GM19043 (cell line): Measurements from ENCODE around the gene DBI.
"Not testable (repeated sequence)": the region's sequence is repeated elsewhere in the genome, so short reads cannot be mapped to it uniquely, and the experiment has no call there.

Source experiments
- ATAC-seq: cut with Tn5 transposase; IDR thresholded peaks from one replicate; pipeline ENCODE4 v1.9.1; 2021; ENCODE audit warnings: low read depth; ENCODE audit not compliant: unreplicated experiment

The DBI gene

DNA sequence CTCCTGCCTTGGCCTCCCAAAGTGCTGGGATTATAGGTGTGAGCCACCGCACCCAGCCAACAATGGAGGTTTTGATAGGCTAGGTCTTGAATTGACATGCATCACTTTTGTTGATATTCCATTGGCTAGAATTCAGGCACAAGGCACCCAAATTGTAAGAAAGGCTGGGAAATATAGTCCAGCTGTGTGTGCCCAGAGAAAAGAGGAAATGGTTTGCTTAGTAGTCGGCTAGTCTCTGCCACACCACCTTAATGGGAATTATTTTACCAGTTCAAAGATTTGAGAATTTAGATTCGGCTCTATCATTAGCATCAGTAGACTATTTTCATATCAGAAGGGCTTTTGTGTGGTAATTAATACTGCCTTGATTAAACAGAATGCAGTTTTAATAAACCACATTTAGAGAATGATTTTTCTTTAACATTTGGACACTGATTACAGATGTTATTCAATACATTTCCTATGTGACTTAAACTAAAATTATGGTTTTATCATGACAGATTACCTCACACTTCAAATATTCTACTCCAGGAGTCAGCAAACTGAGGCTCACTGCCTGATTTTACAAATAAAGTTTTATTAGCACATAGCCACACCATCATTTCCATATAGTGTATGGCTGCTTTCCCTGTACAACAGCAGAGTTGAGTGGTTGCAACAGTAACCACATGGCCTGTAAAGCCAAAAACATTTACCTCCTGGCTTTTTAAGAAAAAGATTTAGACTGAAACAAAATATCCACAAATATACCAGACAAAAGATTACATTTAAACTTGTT lies 27.4 kb downstream of the DBI start:
- ATAC-seq, result no peak

DNA sequence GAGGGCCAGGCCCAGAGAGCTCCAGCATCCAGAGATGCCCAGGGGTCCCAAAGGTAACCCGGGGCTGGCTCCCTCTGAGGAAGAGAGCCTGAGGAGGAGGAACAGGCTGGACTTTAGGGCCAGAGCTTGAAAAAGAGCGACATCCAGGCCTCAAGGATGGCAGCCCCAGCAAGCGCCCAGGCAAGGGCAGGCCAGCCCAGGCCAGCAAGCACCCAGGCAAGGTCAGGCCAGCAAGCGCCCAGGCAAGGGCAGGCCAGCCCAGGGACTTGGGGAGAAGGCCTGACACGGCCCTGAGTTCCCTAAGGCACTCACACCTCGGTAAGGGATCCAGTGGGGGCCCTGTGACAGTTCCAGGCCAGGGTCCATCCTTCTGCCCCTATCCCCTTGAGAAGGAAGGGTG lies 30.4 kb downstream of the DBI start:
- ATAC-seq, result no peak

DNA sequence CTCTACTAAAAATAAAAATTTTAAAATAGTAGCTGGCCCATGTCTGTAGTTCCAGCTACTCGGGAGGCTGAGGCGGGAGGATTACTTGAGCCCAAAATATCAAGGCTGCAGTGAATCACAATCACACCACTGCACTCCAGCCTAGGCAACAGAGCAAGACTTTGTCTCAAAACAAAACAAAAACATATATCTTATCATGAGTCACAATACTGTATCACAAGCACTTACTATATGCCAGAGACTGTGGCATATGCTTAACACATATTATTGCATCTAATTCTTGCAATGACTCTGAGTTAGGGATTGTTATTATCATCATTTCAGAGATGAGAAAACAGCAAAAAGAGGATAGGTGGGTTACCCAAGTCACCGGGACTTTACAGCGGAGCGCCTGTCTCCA lies 35.3 kb downstream of the DBI start:
- no peak for ATAC-seq

DNA sequence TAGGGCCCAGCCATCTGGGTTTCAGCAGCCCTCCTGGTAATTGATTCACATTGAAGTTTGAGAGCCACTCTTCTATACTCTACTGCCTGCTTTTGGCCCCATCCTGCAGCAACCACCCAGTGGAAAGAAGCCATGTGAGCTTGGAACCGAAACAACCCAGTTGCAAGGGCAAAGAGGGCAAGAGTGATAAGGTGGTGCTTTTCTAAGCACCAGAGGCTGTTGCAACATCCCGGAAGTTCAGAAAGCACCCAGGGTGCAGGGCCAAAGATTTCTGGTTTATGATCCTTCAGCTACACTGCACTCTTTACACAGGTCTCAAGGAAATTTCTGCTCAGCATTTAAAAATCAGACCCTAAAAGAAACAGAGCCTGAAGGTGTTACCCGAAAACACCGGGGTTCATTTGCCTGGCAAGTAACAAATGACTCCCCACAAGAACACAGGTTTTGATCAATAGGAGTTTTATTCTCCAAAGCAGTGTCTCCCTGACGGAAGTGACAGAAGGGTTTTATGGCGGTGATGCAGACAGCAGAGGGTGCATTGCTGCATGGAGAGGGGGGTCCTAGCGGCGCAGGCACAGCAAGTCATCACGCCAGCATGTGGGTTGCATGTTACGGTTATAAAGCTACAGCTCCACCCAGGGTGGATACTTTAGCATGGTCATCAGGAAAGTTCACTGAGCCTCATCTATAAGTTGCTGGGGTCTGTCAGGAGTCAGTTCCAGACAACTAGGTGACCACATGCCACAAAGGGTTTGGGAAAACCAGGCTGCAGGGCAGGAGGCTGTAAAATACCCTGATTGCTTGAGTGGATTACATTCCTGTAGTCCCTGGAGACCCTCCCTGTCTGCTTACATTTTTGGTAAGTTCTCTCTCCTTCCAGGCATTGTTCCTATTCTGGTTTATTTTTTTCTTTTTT lies 36.1 kb downstream of the DBI start:
- ATAC-seq, result no peak

DNA sequence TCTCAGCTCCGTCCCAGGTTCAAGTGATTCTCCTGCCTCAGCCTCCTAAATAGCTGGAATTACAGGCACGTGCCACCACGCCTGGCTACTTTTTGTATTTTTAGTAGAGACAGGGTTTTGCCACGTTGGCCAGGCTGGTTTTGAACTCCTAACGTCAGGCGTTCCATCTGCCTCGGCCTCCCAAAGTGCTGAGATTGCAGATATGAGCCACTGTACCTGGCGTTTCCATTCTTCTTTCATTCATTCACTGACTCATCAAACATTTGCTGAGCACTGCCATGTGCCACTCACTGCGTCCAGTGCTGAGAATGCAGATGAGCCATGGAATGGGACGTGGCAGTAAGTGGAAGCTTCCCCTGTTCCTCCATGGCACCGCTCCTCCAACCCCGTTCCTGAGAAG lies 36.8 kb downstream of the DBI start:
- ATAC-seq, result not testable (repeated sequence)

DNA sequence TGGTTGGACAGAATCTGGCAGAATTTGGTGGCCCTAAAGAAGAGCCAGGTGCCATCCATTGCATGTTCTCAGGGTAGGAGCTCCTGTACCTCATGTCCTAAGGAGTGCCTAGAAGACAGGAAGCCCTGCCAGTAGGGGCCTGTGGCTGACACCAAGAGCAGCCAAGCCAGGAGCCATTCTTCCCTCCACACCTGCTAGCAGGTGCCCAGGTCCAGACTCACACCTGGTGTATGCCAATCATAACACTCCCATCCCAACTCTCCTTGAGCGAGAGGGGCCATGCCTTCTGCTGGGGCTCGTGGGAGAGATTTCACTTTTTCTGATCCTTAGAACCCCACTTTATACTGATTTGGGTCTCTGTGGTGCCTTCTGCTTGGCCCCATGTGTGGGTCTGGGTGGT lies 38.4 kb downstream of the DBI start:
- ATAC-seq, result no peak

DNA sequence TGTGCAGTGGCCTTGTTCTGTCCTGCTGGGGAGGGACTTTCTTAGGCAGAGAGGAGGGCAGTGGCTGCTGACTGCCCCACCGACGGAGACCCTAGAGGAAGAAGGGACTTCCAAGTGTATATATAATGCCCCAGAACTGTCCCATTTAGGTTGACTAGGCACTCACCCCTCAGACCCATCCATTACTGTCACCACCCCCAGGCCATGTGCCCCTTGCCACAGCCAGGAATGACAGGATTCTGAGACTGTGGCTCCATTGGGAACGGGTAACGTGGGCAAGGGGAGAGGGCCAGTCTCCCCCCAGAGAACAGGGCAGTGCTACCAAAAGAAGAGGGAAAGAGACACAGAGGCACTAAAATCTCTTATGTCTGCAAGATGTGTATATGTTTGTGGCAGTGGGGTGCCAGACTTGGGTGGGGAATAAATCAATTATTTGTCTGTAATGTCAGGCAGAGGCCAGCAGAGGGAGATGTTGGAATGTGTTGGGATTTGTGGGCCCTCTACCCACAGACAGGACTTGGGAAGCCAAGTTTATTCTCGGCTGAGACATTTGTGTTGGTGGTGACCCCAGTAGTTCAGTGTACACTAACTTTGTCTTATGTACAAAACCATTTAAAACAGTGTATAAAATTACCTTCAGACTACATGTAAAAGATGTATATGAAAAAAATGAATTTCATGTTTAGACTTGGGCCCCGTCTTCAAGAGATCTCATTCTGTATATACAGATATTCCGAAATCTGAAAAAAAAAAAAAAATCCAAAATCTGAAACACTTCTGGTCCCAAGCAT lies 40.8 kb downstream of the DBI start:
- ATAC-seq, result peak; percentile 48

DNA sequence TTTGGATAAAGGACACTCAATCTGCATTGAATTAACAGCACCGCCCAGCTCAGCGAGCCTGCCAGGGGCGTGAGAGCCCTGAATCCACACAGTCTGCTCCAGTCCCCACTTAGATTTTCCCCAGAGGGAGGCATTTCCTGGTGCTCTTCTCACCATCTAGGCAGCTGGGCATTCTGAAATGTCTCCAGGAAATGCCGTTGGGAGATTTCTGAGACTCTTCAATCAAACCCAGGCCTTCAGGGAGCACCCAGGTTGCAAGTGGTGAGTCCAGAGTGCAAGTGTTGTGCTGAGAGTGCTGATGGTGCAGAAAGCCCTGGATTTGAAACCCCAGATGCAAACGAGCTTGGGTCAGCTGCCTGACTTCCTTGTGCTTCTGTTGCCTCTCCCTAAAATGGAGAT lies 41.4 kb downstream of the DBI start:
- no peak for ATAC-seq

DNA sequence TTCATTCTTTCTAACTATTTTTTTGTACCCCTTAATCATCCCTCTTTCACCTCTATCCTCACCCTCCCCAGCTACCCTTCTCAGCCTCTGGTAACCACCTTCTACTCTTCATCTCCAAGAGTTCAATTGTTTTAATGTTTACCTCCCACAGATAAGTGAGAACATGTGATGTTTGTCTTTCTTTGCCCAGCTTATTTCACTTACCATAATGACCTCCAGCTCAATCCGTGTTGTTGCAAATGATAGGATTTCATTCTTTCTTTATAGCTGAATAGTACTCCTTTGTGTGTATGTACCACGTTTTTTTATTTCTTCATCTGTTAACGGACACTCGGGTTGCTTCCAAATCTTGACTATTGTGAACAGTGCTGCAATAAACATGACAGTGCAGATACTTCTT lies 42.7 kb downstream of the DBI start:
- ATAC-seq, result no peak

DNA sequence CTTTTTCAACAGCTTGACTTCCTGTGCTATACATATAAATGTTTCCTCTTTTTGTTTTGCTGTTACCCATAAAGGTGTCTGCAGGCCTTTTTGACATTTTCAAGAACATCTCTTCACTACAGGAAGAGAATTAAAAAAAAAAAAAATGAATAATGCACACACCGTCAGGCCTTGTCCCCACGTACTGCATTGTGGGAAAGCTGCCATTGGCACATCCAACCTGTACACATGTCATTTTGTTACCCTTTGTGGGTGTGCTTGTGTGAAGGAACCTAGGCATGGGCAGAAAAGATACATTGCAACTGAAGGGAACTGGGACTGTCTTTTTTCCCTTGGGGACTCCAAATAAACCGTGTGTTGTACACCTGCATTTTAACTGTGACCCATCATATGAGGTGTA lies 48.1 kb downstream of the DBI start:
- no peak for ATAC-seq

DNA sequence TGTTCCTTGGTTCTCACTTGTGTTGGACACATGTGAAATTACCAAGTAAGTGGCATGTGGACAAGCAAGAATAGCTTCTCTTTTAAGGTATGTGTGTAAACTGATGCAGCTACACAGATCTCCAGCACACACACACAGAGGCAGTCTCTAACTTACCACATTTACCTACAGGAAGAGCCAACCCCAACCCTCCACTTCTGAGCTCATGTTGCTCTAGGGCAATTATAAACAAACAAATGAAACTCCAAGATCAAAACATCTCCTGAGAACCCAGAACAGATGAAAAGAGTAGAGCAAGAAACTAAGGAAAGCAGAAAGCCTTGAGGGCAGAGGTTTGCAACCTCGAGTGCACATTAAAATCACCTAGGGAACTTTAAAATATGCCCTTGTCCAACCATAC lies 48.9 kb downstream of the DBI start:
- ATAC-seq, result no peak

DNA sequence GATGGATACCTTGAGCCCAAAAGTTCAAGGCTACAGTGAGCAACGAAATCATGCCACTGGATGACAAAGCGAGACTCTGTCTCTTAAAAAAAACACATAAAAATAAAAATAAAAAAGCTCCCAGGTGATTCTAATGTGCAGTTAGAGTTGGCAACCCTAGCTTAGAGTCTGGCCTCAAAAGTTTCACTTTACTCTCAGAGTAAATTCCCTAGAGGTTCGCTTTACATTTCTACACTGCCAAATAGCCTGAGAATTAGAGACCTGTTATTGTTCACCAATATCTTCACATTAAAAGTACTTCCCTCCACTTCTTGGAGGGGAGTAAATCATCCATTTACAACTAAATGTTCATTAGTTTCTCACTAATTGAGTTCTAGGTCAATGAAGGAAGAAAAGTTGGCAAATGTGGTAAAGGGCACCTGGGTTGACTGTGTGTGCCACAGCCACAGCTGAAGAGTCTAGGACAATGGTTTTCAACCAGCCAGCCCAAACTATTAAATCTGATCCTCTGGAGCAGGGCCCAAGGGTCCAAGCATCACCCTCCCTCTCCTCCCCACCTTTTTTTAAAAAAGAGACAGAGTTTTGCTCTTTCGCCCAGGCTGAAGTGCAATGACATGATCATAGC lies 49.6 kb downstream of the DBI start:
- ATAC-seq, result no peak

DNA sequence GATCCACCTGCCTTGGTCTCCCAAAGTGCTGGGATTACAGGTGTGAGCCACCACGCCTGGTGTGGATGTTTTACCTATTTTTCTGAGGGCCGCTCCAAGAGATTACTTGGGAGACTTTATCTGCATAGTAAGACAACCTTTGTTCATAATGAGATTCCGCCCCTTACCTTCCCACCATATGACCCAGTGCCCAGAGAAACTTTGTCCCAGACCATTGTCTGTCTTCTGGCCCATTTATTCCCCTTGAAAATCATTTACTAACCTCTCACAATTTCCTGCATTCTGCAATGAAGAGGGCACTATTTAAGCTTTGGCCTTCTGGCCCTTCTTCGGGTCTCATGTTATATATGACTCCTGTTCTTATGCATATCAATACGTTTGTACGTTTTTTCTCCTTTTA lies 51.1 kb downstream of the DBI start:
- no peak for ATAC-seq

DNA sequence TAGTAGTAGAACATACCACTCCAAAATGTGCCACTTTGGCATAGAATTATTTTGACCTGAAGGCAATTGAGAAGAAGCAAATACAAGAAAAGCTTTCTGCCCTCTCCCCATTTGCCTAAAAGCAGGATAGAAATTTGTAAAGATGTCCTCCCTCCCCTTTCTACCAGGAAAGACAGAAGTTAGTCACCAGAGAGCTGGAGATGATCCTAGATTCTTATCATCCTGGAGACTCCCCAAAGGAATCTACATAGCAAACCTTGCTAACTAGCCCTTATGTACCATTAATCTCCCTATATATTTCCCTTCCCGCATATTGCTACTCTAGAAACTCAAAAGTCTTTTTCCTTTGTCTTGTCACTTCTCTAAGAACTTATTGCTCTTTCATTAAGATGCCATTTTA lies 52.3 kb downstream of the DBI start:
- no peak for ATAC-seq

DNA sequence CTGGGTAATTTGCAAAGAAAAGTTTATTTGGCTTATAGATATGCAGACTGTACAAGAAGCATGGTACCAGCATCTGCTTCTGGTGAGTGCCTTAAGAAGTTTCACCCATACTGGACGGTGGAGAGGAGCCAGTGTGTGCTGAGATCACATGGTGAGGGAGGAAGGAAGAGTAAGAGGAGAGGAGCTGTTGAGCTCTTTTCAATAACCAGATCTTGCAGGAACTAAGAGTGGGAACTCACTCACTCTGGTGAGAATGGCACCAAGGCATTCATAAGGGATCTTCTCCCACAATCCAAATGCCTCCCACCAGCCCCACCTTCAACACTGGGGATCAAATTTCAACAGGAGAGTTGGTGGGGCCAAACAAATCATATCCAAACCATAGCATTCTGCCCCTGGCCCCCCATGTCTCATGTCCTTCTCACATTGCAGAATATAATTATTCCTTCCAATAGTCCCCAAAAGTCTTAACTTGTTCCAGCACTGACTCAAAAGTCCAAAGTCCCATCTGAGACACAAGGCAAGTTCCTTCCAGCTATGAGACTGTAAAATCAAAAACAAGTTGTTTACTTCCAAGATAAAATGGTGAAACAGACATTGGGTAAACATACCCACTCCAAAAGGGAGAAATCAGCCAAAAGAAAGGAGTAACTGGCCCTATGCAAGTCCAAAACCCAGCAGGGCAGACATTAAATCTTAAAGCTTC lies 53.2 kb downstream of the DBI start:
- ATAC-seq, result no peak

DNA sequence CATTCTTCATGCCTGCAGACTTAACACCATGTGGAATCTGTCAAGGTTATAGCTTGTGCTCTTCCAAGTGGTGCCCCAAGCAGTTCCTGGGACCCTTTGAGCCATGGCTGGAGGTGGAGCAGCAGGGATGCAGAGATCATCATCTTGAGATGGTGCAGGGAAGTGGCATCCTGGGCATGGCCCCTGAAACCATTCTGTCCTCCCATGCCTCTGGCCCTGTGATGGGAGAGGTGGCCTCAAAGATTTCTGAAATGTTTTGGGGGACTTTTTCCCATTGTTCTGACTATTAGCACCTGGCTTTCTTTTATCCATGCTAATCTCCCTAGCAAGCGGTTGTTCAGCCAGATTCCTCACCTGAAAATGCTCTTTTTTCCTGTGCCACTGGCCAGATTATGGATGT lies 54.5 kb downstream of the DBI start:
- no peak for ATAC-seq

DNA sequence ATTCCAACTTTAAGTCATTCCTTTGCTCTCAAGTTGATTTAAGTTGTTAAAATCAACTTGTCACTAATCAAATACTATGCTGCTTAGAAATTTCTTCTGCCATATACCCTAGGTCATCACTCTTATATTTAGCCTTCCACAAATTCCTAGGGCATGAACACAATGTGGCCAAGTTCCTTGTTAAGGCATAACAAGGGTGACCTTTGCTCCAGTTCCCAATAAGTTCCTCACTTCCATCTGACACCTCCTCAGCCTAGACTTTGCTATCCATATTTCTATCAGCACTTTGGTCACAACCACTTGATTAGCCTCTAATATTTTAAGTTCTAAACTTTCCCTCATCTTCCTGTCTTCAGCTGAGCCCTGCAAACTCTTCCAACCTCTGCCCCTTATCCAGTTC lies 55.0 kb downstream of the DBI start:
- no peak for ATAC-seq
